ENCODE data around the gene RTL5.

- TF ChIP-seq CTCF (conservative IDR thresholded peaks at IDR 0.05) (no peak), ZFX (IDR thresholded peaks at IDR 0.05) (no peak)
Measured at GRCh38 chrX:72142094-72142793, 10.5 kb upstream of the RTL5 start.

Measured in C4-2B (cell line).